ENCODE measurements around the gene CHCHD3. TPM values are rescaled to one million over a fixed set of nuclear protein-coding genes. Genes with fewer than 3 reads are reported as not detected.

The CHCHD3 gene
- total RNA-seq, 1 donor from 2014 or later = 76.8 TPM

GRCh38 chr7:132750530-132751217 is 331.2 kb downstream of the CHCHD3 start:
- H3K27me3 Mint-ChIP-seq (ENCODE audit: insufficient read depth) = peaks cover 9% of the 10 kb centered on the region
- no peak for DNase-seq (ENCODE audit: low spot score)
- no peak overlapping the region for H3K27ac Mint-ChIP-seq
- intact Hi-C loops (cut with micrococcal nuclease) = no loop called here
- no peaks in the 10 kb centered on the region for H3K4me1 Mint-ChIP-seq (ENCODE audit: low read depth)
- H3K4me3 Mint-ChIP-seq = no peak overlapping the region
- no peaks in the 10 kb centered on the region for H3K36me3 Mint-ChIP-seq (ENCODE audit: low read depth)
- peaks cover 3% of the 10 kb centered on the region for H3K9me3 Mint-ChIP-seq

GRCh38 chr7:132750096-132750495 is 331.8 kb downstream of the CHCHD3 start:
- intact Hi-C loops (cut with micrococcal nuclease) = no loop called here
- Mint-ChIP-seq H3K27me3 (ENCODE audit: insufficient read depth) (peaks cover 9% of the 10 kb centered on the region), H3K36me3 (ENCODE audit: low read depth) (no peaks in the 10 kb centered on the region), H3K4me1 (ENCODE audit: low read depth) (no peaks in the 10 kb centered on the region), H3K9me3 (peaks cover 8% of the 10 kb centered on the region), H3K27ac (no peak overlapping the region), H3K4me3 (no peak overlapping the region)
- no peak for DNase-seq (ENCODE audit: low spot score)

- no peak for DNase-seq (ENCODE audit: low spot score)
- H3K27ac Mint-ChIP-seq = no peak overlapping the region
- H3K36me3 Mint-ChIP-seq (ENCODE audit: low read depth) = no peaks in the 10 kb centered on the region
- H3K4me1 Mint-ChIP-seq (ENCODE audit: low read depth) = no peaks in the 10 kb centered on the region
- intact Hi-C loops (cut with micrococcal nuclease) = no loop called here
- no peak overlapping the region for H3K4me3 Mint-ChIP-seq
- peaks cover 24% of the 10 kb centered on the region for H3K9me3 Mint-ChIP-seq
- peaks cover 6% of the 10 kb centered on the region for H3K27me3 Mint-ChIP-seq (ENCODE audit: insufficient read depth)
These were observed 336.4 kb downstream of the CHCHD3 start for GRCh38 chr7:132745510-132745909.

- intact Hi-C loops (cut with micrococcal nuclease) = no loop called here
- Mint-ChIP-seq H3K4me1 (ENCODE audit: low read depth) (no peaks in the 10 kb centered on the region), H3K27ac (no peak overlapping the region), H3K4me3 (no peak overlapping the region), H3K9me3 (peaks cover 27% of the 10 kb centered on the region), H3K27me3 (ENCODE audit: insufficient read depth) (peaks cover 10% of the 10 kb centered on the region), H3K36me3 (ENCODE audit: low read depth) (no peaks in the 10 kb centered on the region)
- DNase-seq (ENCODE audit: low spot score) = no peak
These were observed 337.9 kb downstream of the CHCHD3 start for GRCh38 chr7:132743974-132744373.

GRCh38 chr7:132742189-132742612 is 339.7 kb downstream of the CHCHD3 start:
- Mint-ChIP-seq H3K27me3 (ENCODE audit: insufficient read depth) (peaks cover 11% of the 10 kb centered on the region), H3K4me1 (ENCODE audit: low read depth) (no peaks in the 10 kb centered on the region), H3K36me3 (ENCODE audit: low read depth) (no peaks in the 10 kb centered on the region), H3K9me3 (peaks cover 27% of the 10 kb centered on the region), H3K27ac (no peak overlapping the region), H3K4me3 (no peak overlapping the region)
- no peak for DNase-seq (ENCODE audit: low spot score)
- intact Hi-C loops (cut with micrococcal nuclease) = no loop called here

GRCh38 chr7:132740176-132740575 is 341.7 kb downstream of the CHCHD3 start:
- H3K27me3 Mint-ChIP-seq (ENCODE audit: insufficient read depth) = peaks cover 11% of the 10 kb centered on the region
- no peaks in the 10 kb centered on the region for H3K4me1 Mint-ChIP-seq (ENCODE audit: low read depth)
- H3K27ac Mint-ChIP-seq = no peak overlapping the region
- no peak overlapping the region for H3K4me3 Mint-ChIP-seq
- no peak for DNase-seq (ENCODE audit: low spot score)
- intact Hi-C loops (cut with micrococcal nuclease) = no loop called here
- H3K9me3 Mint-ChIP-seq = peaks cover 20% of the 10 kb centered on the region
- no peaks in the 10 kb centered on the region for H3K36me3 Mint-ChIP-seq (ENCODE audit: low read depth)

GRCh38 chr7:132739271-132739955 is 342.5 kb downstream of the CHCHD3 start:
- no peak for DNase-seq (ENCODE audit: low spot score)
- H3K4me1 Mint-ChIP-seq (ENCODE audit: low read depth) = no peaks in the 10 kb centered on the region
- H3K27me3 Mint-ChIP-seq (ENCODE audit: insufficient read depth) = peaks cover 11% of the 10 kb centered on the region
- no peak overlapping the region for H3K4me3 Mint-ChIP-seq
- H3K9me3 Mint-ChIP-seq = peaks cover 17% of the 10 kb centered on the region
- intact Hi-C loops (cut with micrococcal nuclease) = no loop called here
- no peaks in the 10 kb centered on the region for H3K36me3 Mint-ChIP-seq (ENCODE audit: low read depth)
- H3K27ac Mint-ChIP-seq = no peak overlapping the region

GRCh38 chr7:132738254-132738653 is 343.6 kb downstream of the CHCHD3 start:
- DNase-seq (ENCODE audit: low spot score) = no peak

GRCh38 chr7:132735476-132735875 is 346.4 kb downstream of the CHCHD3 start:
- Mint-ChIP-seq H3K9me3 (peaks cover 3% of the 10 kb centered on the region), H3K27me3 (ENCODE audit: insufficient read depth) (peaks cover 9% of the 10 kb centered on the region), H3K4me3 (no peak overlapping the region), H3K36me3 (ENCODE audit: low read depth) (no peaks in the 10 kb centered on the region), H3K4me1 (ENCODE audit: low read depth) (no peaks in the 10 kb centered on the region), H3K27ac (no peak overlapping the region)
- DNase-seq (ENCODE audit: low spot score) = no peak
- intact Hi-C loops (cut with micrococcal nuclease) = no loop called here

More at GRCh38 chr7:132738254-132738653, 343.6 kb downstream of the CHCHD3 start:
- peaks cover 11% of the 10 kb centered on the region for H3K27me3 Mint-ChIP-seq (ENCODE audit: insufficient read depth)
- H3K27ac Mint-ChIP-seq = no peak overlapping the region
- intact Hi-C loops (cut with micrococcal nuclease) = no loop called here
- no peaks in the 10 kb centered on the region for H3K4me1 Mint-ChIP-seq (ENCODE audit: low read depth)
- no peak overlapping the region for H3K4me3 Mint-ChIP-seq
- H3K9me3 Mint-ChIP-seq = peaks cover 9% of the 10 kb centered on the region
- no peaks in the 10 kb centered on the region for H3K36me3 Mint-ChIP-seq (ENCODE audit: low read depth)

Other genes with a start within 250 kb of the CHCHD3 start
- gene EXOC4, start 171.0 kb upstream of the CHCHD3 start, total RNA-seq = 51.6 and 58.6 TPM in 2 replicates

All from activated T-helper 1 cell treated with anti-CD3 and anti-CD28 coated beads, Interleukin-12 subunit alpha, Interleukin-12 subunit beta, Interleukin-2, Interleukin-4 antibody, amounts not matched to agents 30 ng/mL and 10 ng/mL and 1 ng/mL, durations not matched to agents 14 hours and 24 hours and 36 hours (primary cell).